A673 (cell line): ENCODE data around the gene TMEM121B. TPM values are rescaled to one million over a fixed set of nuclear protein-coding genes. Genes with fewer than 3 reads are reported as not detected.

ENCODE experiments used
- BruUV-seq: library from RNA; stranded (reverse); fragments of 400-500 nt; replicated peaks from 2 replicates; lab custom pipeline; 2021; lab: Mats Ljungman, UMichigan
- CTCF ChIA-PET: fragments of 300-600 bp; sonication (Branson Sonifier 250); formaldehyde crosslinking; loops from one replicate; lab custom pipeline; 2022; ENCODE audit warnings: antibody characterized with exemption; lab: Charles Lee
- POLR2A ChIA-PET: fragments of 300-600 bp; sonication (Branson Sonifier 250); formaldehyde crosslinking; loops from one replicate; lab custom pipeline; 2022; ENCODE audit warnings: antibody characterized with exemption; ENCODE audit not compliant: low non-redundant PET; lab: Charles Lee
- DNase-seq: peaks from one replicate; pipeline ENCODE4 v3.0.0-alpha.2; 2015; ENCODE audit warnings: low spot score
- H3K27ac ChIP-seq: fragments of 200-600 bp; sonication (generic); 2 replicates; pipeline ENCODE4 v1.5.1; 2016; ENCODE audit warnings: mixed run types, low read depth, mild to moderate bottlenecking, mixed read lengths, antibody characterized with exemption, low read length; ENCODE audit not compliant: poor library complexity, severe bottlenecking
- H3K27me3 ChIP-seq: fragments of 200-600 bp; sonication (generic); replicated peaks from 2 replicates; pipeline ENCODE4 v1.6.1; 2017; ENCODE audit warnings: mixed run types, low read depth, mild to moderate bottlenecking, mixed read lengths, antibody characterized with exemption, low read length; ENCODE audit not compliant: insufficient read depth, poor library complexity
- H3K36me3 ChIP-seq: fragments of 200-600 bp; sonication (generic); 2 replicates; pipeline ENCODE4 v1.6.1; 2016; ENCODE audit warnings: mixed run types, mild to moderate bottlenecking, mixed read lengths, antibody characterized with exemption, low read length; ENCODE audit not compliant: insufficient read depth, poor library complexity, severe bottlenecking
- H3K4me1 ChIP-seq: fragments of 200-600 bp; sonication (generic); 2 replicates; pipeline ENCODE4 v1.6.1; 2017; ENCODE audit warnings: mixed run types, mild to moderate bottlenecking, mixed read lengths, antibody characterized with exemption, low read length; ENCODE audit not compliant: insufficient read depth, poor library complexity, severe bottlenecking
- H3K4me3 ChIP-seq: fragments of 200-600 bp; sonication (generic); 2 replicates; pipeline ENCODE4 v1.5.1; 2016; ENCODE audit warnings: low read depth, mixed run types, mild to moderate bottlenecking, mixed read lengths, low read length; ENCODE audit not compliant: poor library complexity, severe bottlenecking
- H3K9me3 ChIP-seq: fragments of 200-600 bp; sonication (generic); 2 replicates; pipeline ENCODE4 v1.6.1; 2016; ENCODE audit warnings: mixed run types, low read depth, mild to moderate bottlenecking, mixed read lengths, antibody characterized with exemption, low read length; ENCODE audit not compliant: poor library complexity, severe bottlenecking
- EZH2 ChIP-seq: fragments of 200-600 bp; sonication (generic); IDR thresholded peaks from 2 replicates; pipeline ENCODE4 v1.6.1; 2017; ENCODE audit warnings: borderline replicate concordance, low read depth, mild to moderate bottlenecking, mixed read lengths, antibody characterized with exemption, low read length; ENCODE audit not compliant: poor library complexity, severe bottlenecking
- intact Hi-C: fragments of 100-400 bp; cut with micrococcal nuclease; formaldehyde crosslinking; loops from one replicate; pipeline ENCODE4 v1.10.0; 2022; ENCODE audit not compliant: unreplicated experiment
- total RNA-seq: library from RNA; stranded (reverse); gene quantifications from 2 replicates; pipeline ENCODE4 v1.2.3, GENCODE V29; 2021
- TF ChIP-seq, protein P1 (sequence below): fragments of 300-800, 200-600 bp; sonication (generic); conservative IDR thresholded peaks from 2 replicates; pipeline ENCODE4 v1.5.1; 2017; ENCODE audit warnings: low read depth, mild to moderate bottlenecking, antibody characterized with exemption, low read length, moderate library complexity, mixed read lengths

TMEM121B gene
- total RNA-seq, 1 experiment from 2014 or later = 2.5 TPM

DNA sequence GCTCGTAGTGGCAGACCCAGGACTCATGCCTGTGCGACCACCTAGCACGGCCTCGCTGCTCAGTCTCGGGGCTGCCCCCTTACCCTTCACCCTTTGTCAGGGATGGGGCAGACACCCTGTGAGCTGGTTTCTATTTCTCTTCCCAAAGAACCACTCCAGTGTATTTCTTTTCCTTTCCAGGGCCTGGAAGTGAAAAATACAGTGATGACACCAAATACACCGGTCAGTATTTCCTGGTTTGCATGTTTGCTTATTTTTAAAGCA is 13.7 kb downstream of the TMEM121B start:
- ChIA-PET CTCF (no interaction called here), POLR2A (no interaction called here)
- no peaks in the 10 kb centered on the region for H3K36me3 ChIP-seq
- TF ChIP-seq, protein P1, sequence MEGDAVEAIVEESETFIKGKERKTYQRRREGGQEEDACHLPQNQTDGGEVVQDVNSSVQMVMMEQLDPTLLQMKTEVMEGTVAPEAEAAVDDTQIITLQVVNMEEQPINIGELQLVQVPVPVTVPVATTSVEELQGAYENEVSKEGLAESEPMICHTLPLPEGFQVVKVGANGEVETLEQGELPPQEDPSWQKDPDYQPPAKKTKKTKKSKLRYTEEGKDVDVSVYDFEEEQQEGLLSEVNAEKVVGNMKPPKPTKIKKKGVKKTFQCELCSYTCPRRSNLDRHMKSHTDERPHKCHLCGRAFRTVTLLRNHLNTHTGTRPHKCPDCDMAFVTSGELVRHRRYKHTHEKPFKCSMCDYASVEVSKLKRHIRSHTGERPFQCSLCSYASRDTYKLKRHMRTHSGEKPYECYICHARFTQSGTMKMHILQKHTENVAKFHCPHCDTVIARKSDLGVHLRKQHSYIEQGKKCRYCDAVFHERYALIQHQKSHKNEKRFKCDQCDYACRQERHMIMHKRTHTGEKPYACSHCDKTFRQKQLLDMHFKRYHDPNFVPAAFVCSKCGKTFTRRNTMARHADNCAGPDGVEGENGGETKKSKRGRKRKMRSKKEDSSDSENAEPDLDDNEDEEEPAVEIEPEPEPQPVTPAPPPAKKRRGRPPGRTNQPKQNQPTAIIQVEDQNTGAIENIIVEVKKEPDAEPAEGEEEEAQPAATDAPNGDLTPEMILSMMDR = no peak
- TF ChIP-seq EZH2 = no peak
- BruUV-seq = no TSS peak
- intact Hi-C loops = no loop called here
- no peak overlapping the region for H3K4me3 ChIP-seq
- no peak for DNase-seq
- H3K4me1 ChIP-seq = no peaks in the 10 kb centered on the region
- H3K27me3 ChIP-seq = no peaks in the 10 kb centered on the region
- H3K27ac ChIP-seq = no peak overlapping the region
- no peaks in the 10 kb centered on the region for H3K9me3 ChIP-seq

DNA sequence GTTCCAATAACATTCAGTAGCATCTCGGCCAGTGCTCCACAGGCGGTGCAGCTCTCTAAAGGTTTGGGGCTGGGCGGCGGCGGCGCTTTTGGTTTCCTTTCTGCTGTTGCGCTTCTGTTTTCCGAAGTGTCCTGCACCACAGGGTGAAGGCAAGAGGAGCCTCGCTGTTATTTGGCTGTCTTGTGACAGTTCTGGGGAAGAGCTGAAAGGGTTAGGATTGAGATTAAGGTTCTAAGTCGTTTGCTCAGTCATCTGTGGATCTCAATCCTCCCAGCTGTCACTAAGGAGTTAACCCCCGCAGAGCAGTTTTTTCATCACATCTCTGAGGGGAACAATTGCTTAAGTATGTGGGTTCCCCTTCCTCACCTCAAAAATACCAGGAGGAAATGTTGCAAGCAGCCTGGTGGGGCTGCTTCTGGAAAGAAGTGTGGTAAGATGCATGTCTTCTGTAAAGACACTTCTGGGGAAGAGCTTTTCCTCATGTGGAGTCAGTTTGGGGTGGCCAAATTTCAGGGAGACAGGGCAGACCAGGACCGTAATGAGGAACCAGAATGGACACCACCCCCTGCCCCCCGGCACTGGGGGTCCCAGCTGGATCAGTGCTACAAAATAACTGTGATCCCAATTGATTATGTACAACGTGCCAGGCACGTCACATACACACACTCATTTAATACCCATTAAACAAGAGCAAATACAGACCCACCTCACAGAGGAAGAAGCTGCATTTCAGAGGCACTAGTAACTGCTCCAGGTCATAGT is 14.2 kb downstream of the TMEM121B start:
- Histone ChIP-seq H3K9me3 (no peaks in the 10 kb centered on the region), H3K27me3 (no peaks in the 10 kb centered on the region), H3K27ac (no peak overlapping the region), H3K4me1 (no peaks in the 10 kb centered on the region), H3K36me3 (no peaks in the 10 kb centered on the region), H3K4me3 (no peak overlapping the region)
- TF ChIP-seq, protein P1 = no peak
- no peak for TF ChIP-seq EZH2
- ChIA-PET CTCF (no interaction called here), POLR2A (no interaction called here)
- no TSS peak for BruUV-seq
- intact Hi-C loops = no loop called here
- DNase-seq = no peak

DNA sequence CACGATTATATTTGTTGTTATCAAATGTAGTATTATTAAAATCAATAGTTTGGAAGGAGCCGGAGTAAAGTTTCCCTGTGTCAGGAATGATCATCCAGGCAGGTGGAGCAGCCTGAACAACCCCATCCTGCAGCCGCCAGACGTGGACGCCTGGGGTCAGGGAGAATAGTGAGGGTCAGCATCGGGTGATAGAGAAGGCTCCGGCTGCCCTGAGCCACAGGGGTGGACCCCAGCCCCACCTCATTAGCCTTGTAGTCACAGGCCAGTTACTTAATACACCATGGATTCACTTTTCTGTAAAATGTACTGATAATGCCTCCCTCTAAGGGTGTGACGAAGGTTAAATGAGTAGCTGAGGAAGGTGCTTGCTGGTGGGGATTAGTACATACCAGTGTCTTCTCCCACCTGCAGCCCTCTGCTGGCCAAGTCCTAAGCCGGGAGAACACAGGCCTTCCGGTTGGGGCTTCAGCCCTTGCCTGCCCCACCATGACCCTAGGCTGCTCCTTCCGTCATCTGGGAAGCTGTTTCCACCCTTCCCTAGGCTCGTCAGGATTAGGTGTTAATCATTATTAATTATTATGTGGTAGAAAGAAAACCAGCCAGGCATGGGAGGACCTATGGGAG is 14.9 kb downstream of the TMEM121B start:
- ChIA-PET POLR2A (no interaction called here), CTCF (no interaction called here)
- intact Hi-C loops = no loop called here
- no peak overlapping the region for H3K27ac ChIP-seq
- H3K27me3 ChIP-seq = no peaks in the 10 kb centered on the region
- H3K4me1 ChIP-seq = no peaks in the 10 kb centered on the region
- DNase-seq = no peak
- no peak for TF ChIP-seq EZH2
- TF ChIP-seq, protein P1 = no peak
- H3K36me3 ChIP-seq = no peaks in the 10 kb centered on the region
- BruUV-seq = no TSS peak
- H3K9me3 ChIP-seq = no peaks in the 10 kb centered on the region
- no peak overlapping the region for H3K4me3 ChIP-seq
